Esophagus squamous epithelium (tissue), 4 donors: ENCODE results near the gene ZBED1.

Experiments
- CTCF ChIP-seq, 6 experiments: fragments of 450-650 bp in 4 of 6; fragments of 200-600 bp in 2 of 6; sonication (generic) in 2 of 6; IDR thresholded peaks; one replicate each; pipeline ENCODE4 v1.5.1; 2016 to 2019; ENCODE audit warnings: antibody characterized with exemption in 6 of 6, mild to moderate bottlenecking in 4 of 6, moderate library complexity in 4 of 6
- POLR2A ChIP-seq, 4 donors: fragments of 450-650 bp; IDR thresholded peaks; one replicate each; pipeline ENCODE4 v1.6.1; 2017; ENCODE audit warnings: antibody characterized with exemption in 4 of 4, mild to moderate bottlenecking in 4 of 4, moderate library complexity in 3 of 4

GRCh38 chrX:2489446-2490445 is 11.0 kb downstream of the ZBED1 start:
- no peak for TF ChIP-seq CTCF (IDR thresholded peaks at IDR 0.05)
- TF ChIP-seq POLR2A (IDR thresholded peaks at IDR 0.05) = no peak
